Measurements from ENCODE around the gene RAI14. TPM values are rescaled to one million over a fixed set of nuclear protein-coding genes. Genes with fewer than 3 reads are reported as not detected.

The RAI14 gene
- total and polyA plus RNA-seq, 11 donors: 1.7 to 34.3 (median 10.7) TPM

- Histone ChIP-seq H3K27ac (no peak overlapping the region), H3K4me1 (peaks cover 0 to 29% (median 4%) of the 10 kb centered on the region in 12 donors), H3K27me3 (no peaks in the 10 kb centered on the region), H3K9me3 (no peaks in the 10 kb centered on the region), H3K36me3 (no peaks in the 10 kb centered on the region), H3K4me3 (no peak overlapping the region)
- 94 to 96% (median 95%) methylated on average over 4 of the region's 4 CpGs for WGBS, 4 donors
- TF ChIP-seq CTCF (IDR thresholded peaks at IDR 0.05) (no peak), POLR2A (IDR thresholded peaks at IDR 0.05) (no peak)
- DNase-seq (no peak), ATAC-seq (no peak)
- intact Hi-C loops (cut with DNase I): no loop called here
Measured at GRCh38 chr5:34712565-34712964, 56.4 kb downstream of the RAI14 start.

- TF ChIP-seq POLR2A (IDR thresholded peaks at IDR 0.05) (no peak), CTCF (IDR thresholded peaks at IDR 0.05) (no peak)
- Histone ChIP-seq H3K27ac (peak overlapping the region in 1 of 12 donors; percentile 18), H3K36me3 (no peaks in the 10 kb centered on the region), H3K4me1 (peaks cover 0 to 20% (median 7%) of the 10 kb centered on the region in 12 donors), H3K4me3 (no peak overlapping the region), H3K27me3 (no peaks in the 10 kb centered on the region), H3K9me3 (no peaks in the 10 kb centered on the region)
- no peak for ATAC-seq
- WGBS, 4 donors: 60 to 69% (median 64%) methylated on average over 1 of the region's 1 CpG
- intact Hi-C loops (cut with DNase I): loop anchor here in 1 of 10 donors (5.0 kb wide), 1 partner anchor 58 kb away; the partner anchor contains the start of gene RAI14
- DNase-seq: no peak
Measured at GRCh38 chr5:34715711-34716110, 59.6 kb downstream of the RAI14 start.

GRCh38 chr5:34716986-34717385 lies 60.9 kb downstream of the RAI14 start:
- TF ChIP-seq POLR2A (IDR thresholded peaks at IDR 0.05) (no peak), CTCF (IDR thresholded peaks at IDR 0.05) (no peak)
- Histone ChIP-seq H3K36me3 (no peaks in the 10 kb centered on the region), H3K27me3 (no peaks in the 10 kb centered on the region), H3K4me3 (no peak overlapping the region), H3K9me3 (no peaks in the 10 kb centered on the region), H3K27ac (peak overlapping the region in 3 of 12 donors; percentile 36 to 47 (median 46)), H3K4me1 (peaks cover 0 to 20% (median 7%) of the 10 kb centered on the region in 12 donors)
- ATAC-seq: no peak
- WGBS, 4 donors: 68 to 99% (median 86%) methylated on average over 2 of the region's 2 CpGs
- intact Hi-C loops (cut with DNase I): loop anchor here in 1 of 10 donors (5.0 kb wide), 1 partner anchor 60 kb away; the partner anchor contains the start of gene RAI14
- no peak for DNase-seq

GRCh38 chr5:34717426-34718327 lies 61.5 kb downstream of the RAI14 start:
- ATAC-seq: peak in 3 of 4 donors; percentile 45 to 65 (median 54)
- WGBS, 4 donors: 50 to 59% (median 51%) methylated on average over 9 of the region's 9 CpGs
- Histone ChIP-seq H3K4me3 (no peak overlapping the region), H3K9me3 (no peaks in the 10 kb centered on the region), H3K27ac (peak overlapping the region in 5 of 12 donors; percentile 10 to 47 (median 36)), H3K27me3 (no peaks in the 10 kb centered on the region), H3K4me1 (peaks cover 0 to 20% (median 7%) of the 10 kb centered on the region in 12 donors), H3K36me3 (no peaks in the 10 kb centered on the region)
- DNase-seq: no peak
- TF ChIP-seq POLR2A (IDR thresholded peaks at IDR 0.05) (no peak), CTCF (IDR thresholded peaks at IDR 0.05) (no peak)
- intact Hi-C loops (cut with DNase I): loop anchor here in 2 of 10 donors (1.0 to 5.0 kb wide), 2 partner anchors 44 to 60 kb away; partner anchors contain the start of gene RAI14 (in 1 of the 2)

Data from heart left ventricle (tissue), 16 donors.